ENCODE data around the gene CAST.

DNA sequence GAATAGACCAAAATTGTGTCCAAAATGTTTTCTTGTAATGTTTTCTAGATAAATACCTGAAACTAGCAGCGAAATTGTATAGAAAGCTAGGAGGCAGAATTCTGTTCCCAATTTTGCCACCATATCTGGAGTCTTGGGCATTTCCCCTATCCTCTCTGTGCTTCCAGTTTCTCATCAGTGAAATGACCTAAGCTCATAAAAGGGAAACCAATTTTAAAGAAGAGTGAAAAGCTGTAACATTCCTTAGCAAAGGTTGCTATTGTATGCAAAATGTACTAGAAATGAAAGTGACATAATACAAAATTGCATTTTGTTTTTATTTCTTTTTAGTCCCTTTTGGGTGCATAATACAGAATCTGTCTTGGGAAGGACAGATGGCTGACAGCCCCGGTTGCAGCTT is 36.8 kb upstream of the CAST start:
- TF ChIP-seq, protein P1, sequence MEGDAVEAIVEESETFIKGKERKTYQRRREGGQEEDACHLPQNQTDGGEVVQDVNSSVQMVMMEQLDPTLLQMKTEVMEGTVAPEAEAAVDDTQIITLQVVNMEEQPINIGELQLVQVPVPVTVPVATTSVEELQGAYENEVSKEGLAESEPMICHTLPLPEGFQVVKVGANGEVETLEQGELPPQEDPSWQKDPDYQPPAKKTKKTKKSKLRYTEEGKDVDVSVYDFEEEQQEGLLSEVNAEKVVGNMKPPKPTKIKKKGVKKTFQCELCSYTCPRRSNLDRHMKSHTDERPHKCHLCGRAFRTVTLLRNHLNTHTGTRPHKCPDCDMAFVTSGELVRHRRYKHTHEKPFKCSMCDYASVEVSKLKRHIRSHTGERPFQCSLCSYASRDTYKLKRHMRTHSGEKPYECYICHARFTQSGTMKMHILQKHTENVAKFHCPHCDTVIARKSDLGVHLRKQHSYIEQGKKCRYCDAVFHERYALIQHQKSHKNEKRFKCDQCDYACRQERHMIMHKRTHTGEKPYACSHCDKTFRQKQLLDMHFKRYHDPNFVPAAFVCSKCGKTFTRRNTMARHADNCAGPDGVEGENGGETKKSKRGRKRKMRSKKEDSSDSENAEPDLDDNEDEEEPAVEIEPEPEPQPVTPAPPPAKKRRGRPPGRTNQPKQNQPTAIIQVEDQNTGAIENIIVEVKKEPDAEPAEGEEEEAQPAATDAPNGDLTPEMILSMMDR (IDR thresholded peaks at IDR 0.05): no peak
- TF ChIP-seq EP300 (IDR thresholded peaks at IDR 0.05): no peak
- TF ChIP-seq POLR2A (IDR thresholded peaks at IDR 0.05): no peak
